HTERT RPE-1 (cell line): ENCODE results near the gene C19orf53.

Source experiments
- in situ Hi-C: fragments of 300-500 bp; cut with MboI; formaldehyde crosslinking; loops from 4 replicates; pipeline ENCODE4 v1.14.3; 2020; ENCODE audit warnings: low sequenced_read_pairs

Gene C19orf53

GRCh38 chr19:13795595-13796300 lies 21.5 kb downstream of the C19orf53 start:
- in situ Hi-C loops: no loop called here

DNA sequence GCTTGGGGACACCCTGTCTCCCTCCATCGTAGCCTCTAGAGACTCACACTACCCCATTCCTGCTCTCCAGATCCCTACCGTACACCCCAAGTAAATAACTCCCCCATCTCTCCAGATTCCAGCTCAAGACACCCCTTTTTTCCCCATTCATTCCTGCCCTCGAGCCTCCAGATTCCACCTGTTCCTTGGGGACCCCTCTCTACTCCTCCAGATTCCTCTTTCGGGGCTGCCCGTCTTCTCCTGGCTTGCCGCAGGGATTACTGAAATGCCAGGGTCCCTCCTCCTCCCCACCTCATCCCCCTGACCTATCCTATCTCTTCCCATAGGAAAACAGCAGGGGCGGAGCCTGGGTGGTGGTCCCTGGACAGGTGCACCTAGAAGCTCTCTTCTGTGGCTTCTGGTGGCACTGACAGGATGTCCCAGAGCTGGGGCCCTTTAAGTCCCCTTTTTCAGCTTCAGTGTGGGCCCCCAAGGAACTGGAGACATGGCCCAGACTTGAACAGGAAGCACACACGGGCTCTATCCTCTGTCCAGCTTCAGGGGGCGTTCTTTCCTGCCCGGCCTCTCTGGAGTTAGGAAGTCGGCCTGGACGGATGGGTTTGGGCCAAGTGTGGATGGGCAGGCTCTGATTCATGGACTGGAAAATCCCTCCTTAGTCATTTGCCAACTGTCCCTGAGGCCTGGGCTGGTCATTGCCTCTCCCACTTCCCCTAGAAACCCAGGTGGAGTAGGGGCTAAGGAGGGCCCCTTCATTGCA lies 22.2 kb downstream of the C19orf53 start:
- in situ Hi-C loops: no loop called here

DNA sequence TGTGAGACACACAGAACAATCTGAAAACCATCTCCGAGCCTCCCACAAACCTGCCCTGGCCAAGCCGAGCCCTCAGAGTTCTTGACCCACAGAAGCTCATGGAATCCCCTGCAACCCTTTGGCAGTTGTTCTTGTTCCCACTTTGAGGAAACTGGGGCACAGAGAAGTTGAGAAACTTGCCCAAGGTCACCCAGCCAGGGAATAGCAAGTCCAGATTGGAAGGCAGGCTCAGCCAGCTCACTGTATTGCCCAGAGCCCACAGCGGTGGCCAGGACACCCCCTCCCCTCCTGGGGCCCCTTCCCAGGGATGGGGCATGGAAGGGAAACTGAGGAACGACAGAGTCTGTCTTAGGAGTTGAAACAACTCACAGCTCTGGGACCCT lies 22.8 kb downstream of the C19orf53 start:
- in situ Hi-C loops: no loop called here

- in situ Hi-C loops: no loop called here
These were observed 23.6 kb downstream of the C19orf53 start for GRCh38 chr19:13797870-13798269.

DNA sequence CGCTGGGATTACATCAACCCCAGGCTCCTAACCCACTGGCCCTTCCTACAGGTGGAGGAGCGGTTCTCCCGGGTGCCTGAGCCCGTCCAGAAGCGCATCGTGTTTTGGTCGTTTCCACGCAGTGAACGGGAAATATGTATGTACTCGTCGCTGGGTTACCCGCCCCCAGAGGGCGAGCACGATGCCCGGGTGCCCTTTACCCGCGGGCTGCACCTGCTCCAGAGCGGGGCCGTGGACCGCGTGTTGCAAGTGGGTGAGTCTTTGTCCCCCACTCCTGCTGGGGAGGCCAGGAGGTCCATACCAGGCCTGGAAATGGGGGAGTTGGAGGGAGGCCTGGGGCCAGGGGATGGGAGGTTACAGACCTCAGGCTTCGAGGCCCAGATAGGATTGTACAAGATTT lies 25.4 kb downstream of the C19orf53 start:
- in situ Hi-C loops: no loop called here

DNA sequence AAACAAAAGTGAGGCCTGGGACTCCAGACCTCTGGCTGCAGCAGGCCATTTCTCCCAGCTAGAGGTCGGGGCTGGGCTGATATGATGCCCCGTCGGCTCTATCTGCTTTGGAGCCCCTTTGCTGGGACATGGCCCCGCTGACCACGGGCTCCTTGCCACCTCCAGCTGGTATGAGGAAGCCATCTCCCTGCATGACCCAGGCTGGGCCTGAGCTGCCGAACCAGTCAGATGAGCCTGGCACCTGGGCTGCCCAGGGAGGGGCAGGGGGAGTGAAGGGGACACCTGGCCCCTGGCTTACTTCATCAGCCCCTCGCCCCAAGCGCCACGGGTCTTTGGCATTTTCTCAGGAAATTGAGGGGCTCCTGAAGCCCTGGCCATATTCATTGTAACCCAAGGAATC lies 28.8 kb downstream of the C19orf53 start:
- in situ Hi-C loops: no loop called here

DNA sequence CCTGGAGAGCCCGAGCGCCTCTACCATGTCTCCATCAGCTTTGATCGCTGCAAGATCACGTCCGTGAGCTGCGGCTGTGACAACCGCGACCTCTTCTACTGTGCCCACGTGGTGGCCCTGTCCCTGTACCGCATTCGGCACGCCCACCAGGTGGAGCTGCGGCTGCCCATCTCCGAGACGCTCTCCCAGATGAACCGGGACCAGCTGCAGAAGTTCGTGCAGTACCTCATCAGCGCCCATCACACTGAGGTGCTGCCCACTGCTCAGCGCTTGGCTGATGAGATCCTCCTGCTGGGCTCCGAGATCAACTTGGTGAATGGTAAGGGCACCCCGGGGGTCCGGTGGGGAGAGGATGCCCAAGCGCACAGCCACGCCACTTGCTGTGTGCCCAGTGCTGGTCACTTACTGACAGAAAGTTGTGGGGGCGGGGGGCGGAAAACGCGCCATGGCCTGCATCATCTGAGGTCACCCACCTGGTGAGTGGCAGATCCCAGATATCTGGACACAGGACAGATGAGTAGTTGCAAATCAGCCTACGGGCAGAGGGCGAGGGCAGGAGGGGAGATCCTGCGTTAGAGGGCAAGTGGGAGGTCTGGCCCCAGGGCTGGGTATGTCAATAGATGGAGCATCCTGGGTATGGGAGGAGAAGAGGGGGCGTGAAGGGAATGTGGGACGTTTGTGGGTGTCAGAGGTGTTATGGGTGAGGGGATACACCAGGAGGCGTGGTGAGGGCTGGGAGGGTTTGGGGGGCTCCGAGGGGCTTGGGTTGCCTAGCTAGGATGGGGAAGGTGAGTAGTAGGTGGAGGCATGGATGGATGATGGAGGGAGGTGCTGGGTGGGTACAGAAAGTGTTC lies 30.8 kb downstream of the C19orf53 start:
- in situ Hi-C loops: no loop called here

DNA sequence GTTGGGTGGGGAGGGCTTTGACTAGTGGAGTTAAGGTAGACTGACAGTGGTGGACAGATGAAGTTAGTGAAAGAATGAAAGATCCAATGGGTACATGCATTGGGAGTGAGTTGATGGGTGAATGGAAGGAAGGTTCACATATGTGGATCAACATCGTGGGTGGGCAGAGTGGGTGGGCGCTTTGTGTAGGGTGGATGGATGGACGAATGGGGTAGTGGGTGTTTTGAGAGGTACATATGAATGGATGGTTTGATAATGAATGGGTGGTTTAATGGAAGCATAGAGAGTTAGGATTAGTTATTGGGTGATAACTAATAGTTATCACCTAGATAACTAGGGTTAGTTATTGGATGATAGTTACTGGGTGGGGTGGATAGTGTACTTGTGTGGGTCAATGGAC lies 32.5 kb downstream of the C19orf53 start:
- in situ Hi-C loops: no loop called here

- in situ Hi-C loops: no loop called here
These were observed 33.3 kb downstream of the C19orf53 start for GRCh38 chr19:13807421-13808021.

DNA sequence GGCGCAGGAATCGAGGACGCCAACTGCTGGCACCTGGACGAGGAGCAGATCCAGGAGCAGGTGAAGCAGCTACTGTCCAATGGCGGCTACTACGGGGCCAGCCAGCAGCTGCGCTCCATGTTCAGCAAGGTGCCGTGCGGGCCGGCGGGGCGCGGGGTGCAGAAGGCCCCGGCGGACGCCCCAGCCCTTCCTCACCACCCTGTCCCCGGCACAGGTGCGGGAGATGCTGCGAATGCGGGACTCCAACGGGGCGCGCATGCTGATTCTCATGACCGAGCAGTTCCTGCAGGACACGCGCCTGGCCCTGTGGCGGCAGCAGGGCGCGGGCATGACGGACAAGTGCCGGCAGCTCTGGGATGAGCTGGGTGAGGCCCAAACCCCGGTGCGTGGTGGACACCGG lies 34.6 kb downstream of the C19orf53 start:
- in situ Hi-C loops: no loop called here

DNA sequence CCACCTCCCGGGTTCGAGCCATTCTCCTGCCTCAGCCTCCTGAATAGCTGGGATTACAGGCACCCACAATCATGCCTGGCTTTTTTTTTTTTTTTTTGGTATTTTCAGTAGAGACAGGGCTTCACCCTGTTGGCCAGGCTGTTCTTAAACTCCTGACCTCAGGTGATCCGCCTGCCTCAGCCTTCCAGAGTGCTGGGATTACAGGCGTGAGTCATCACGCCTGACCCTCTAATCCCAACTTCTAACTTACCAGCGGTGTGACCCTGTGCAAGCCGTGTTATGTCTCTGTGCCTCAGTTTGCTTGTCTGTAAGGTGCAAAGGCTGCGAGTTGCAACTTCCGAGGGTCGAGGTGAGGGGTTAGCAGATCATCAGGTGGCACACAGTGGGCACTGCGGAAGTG lies 38.3 kb downstream of the C19orf53 start:
- in situ Hi-C loops: no loop called here

DNA sequence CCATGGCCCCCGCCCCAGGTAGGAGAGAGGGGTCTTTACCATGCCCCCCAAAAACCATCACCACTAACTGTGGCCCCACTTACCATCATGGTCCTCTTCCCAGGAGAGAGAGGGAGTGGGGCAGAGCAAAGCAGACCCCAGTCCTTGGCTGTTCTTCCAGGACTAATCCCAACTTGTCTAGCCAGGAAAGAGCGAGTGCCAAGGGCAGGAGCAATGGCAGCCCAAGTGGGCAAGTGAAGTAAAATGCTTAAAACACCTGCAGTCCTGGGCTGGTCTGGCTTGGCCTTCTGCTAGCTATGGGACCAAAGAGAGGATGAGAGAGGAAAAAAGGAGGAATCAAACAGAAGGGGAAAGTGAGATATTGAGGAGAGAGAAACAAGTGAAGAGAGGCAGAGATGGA lies 38.9 kb downstream of the C19orf53 start:
- in situ Hi-C loops: no loop called here

- in situ Hi-C loops: no loop called here
These were observed 40.3 kb downstream of the C19orf53 start for GRCh38 chr19:13814550-13814949.

- in situ Hi-C loops: no loop called here
These were observed 42.9 kb downstream of the C19orf53 start for GRCh38 chr19:13817018-13817614.

- in situ Hi-C loops: no loop called here
These were observed 43.5 kb downstream of the C19orf53 start for GRCh38 chr19:13817615-13818371.

DNA sequence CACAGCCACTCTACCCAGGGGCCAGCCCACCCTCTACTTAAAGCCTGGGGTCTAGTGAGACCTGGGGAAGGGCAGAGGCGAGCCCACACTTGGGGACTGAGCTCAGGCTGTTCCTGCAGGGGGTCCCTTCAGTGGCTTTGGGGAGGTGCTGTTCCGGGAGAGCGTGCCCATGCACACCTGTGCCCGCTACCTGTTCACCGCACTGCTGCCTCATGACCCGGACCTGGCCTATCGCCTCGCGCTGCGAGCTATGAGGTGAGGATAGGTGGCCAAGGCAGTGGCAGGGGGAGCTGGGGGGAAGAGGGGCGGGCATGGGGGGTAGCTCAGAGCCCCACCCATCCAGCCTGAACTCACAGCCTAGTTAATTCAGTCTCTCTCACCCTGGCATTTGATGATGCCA lies 45.0 kb downstream of the C19orf53 start:
- in situ Hi-C loops: no loop called here

- in situ Hi-C loops: no loop called here
These were observed 47.0 kb downstream of the C19orf53 start for GRCh38 chr19:13821292-13821691.

DNA sequence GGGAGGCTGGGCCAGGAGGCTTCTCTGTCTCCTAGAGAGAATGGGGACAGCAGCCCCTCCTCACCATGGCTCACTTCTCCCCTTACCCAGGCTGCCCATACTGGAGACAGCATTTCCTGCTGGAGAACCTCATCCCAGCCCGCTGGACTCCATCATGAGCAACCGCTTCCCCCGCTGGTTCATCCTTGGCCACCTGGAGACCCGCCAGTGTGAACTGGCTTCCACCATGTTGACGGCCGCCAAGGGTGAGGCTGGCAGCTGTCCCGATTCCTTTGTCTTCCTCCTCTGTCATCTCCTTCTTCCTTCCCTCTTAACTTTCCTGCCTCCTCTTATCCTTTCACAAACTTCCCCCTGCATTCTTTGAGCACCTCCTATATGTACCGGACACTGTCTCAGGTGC lies 49.0 kb downstream of the C19orf53 start:
- in situ Hi-C loops: no loop called here

DNA sequence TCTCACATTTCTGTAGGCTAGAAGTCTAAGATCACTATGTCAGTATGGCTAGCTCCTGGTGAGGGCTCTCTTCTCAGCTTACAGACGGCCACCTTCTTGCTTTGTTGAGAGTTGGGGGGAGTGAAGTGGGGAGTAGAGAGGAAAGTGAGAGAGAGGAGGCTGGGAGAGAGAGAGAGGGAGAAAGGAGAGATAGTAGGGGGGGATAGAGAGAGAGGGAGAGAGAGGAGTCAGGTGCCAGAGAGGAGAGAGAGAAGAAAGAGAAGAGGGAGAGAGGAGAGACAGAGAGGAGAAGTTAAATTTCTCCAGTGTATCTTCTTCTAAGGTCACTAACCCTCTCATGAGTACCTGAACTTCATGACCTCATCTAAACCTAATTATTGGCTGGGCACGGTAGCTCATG lies 49.6 kb downstream of the C19orf53 start:
- in situ Hi-C loops: no loop called here

GRCh38 chr19:13824703-13825102 lies 50.4 kb downstream of the C19orf53 start:
- in situ Hi-C loops: no loop called here
